Activated CD4-positive, alpha-beta T cell treated with anti-CD3 and anti-CD28 coated beads, Interleukin-2, amount 10 ng/mL, durations not matched to agents 24 days and 14 days (primary cell): ENCODE data around the gene ZFR2. TPM values are rescaled to one million over a fixed set of nuclear protein-coding genes. Genes with fewer than 3 reads are reported as not detected.

ENCODE experiments used
- DNase-seq: peaks from one replicate; pipeline ENCODE4 v3.0.0; 2022
- H3K27ac Mint-ChIP-seq: one replicate; pipeline ENCODE4 v1.8.0; 2022; ENCODE audit warnings: mild to moderate bottlenecking, mixed read lengths
- H3K27me3 Mint-ChIP-seq: one replicate; pipeline ENCODE4 v1.8.0; 2022; ENCODE audit warnings: mixed read lengths
- H3K36me3 Mint-ChIP-seq: one replicate; pipeline ENCODE4 v1.8.0; 2022; ENCODE audit warnings: low read depth, mild to moderate bottlenecking, mixed read lengths
- H3K4me1 Mint-ChIP-seq: one replicate; pipeline ENCODE4 v1.8.0; 2021; ENCODE audit warnings: mixed read lengths
- H3K4me3 Mint-ChIP-seq: one replicate; pipeline ENCODE4 v1.8.0; 2022; ENCODE audit warnings: mild to moderate bottlenecking, moderate library complexity, mixed read lengths
- H3K9me3 Mint-ChIP-seq: one replicate; pipeline ENCODE4 v1.8.0; 2021; ENCODE audit warnings: mixed read lengths
- intact Hi-C: fragments of 100-400 bp; cut with micrococcal nuclease; formaldehyde crosslinking; loops from one replicate; pipeline ENCODE4 v1.15.1; 2023
- total RNA-seq: library from RNA; stranded (reverse); gene quantifications from 2 replicates; pipeline ENCODE4 v1.2.3, GENCODE V29; 2022

The ZFR2 gene
- total RNA-seq, 1 donor from 2014 or later: not detected

GRCh38 chr19:3857449-3858003, 11.3 kb downstream of the ZFR2 start:
- Mint-ChIP-seq H3K27me3 (no peaks in the 10 kb centered on the region), H3K4me3 (no peak overlapping the region), H3K36me3 (no peaks in the 10 kb centered on the region), H3K27ac (no peak overlapping the region), H3K4me1 (no peaks in the 10 kb centered on the region), H3K9me3 (no peaks in the 10 kb centered on the region)
- intact Hi-C loops: no loop called here
- no peak for DNase-seq

GRCh38 chr19:3855320-3855719, 13.5 kb downstream of the ZFR2 start:
- intact Hi-C loops: no loop called here
- DNase-seq: no peak
- Mint-ChIP-seq H3K27me3 (no peaks in the 10 kb centered on the region), H3K27ac (no peak overlapping the region), H3K4me3 (no peak overlapping the region), H3K36me3 (no peaks in the 10 kb centered on the region), H3K4me1 (no peaks in the 10 kb centered on the region), H3K9me3 (peaks cover 12% of the 10 kb centered on the region)

DNA sequence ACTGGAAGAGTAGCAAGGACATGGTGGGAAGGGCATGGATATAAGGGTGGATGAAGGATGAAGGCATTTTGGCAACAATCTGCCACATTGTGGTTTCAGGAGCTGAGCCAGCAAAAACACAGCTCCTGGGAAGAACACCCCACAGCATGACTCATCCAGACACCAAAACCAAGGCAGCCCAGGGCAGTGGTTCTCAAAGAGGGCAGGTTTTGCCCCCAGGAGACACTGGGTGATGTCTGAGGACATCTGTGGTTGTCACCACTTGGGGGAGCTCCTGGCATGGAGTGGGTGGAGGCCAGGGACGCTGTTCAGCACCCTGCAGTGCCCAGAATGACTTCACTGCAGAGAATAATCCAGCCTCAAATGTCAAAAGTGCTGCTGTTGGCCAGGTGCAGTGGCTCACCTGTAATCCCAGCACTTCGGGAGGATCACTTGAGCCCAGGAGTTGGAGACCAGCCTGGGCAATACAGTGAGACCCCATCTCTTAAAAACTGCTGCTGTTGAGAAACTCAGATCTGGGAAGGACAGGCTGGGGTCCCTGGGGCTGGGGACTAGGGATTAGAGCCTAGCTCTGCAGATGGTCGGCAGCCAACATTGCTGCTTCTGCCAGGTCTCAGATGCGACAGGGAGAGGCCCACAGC, 16.1 kb downstream of the ZFR2 start:
- H3K27ac Mint-ChIP-seq: no peak overlapping the region
- no peak for DNase-seq
- no peaks in the 10 kb centered on the region for H3K36me3 Mint-ChIP-seq
- no peaks in the 10 kb centered on the region for H3K4me1 Mint-ChIP-seq
- intact Hi-C loops: no loop called here
- H3K4me3 Mint-ChIP-seq: no peak overlapping the region
- H3K9me3 Mint-ChIP-seq: peaks cover 12% of the 10 kb centered on the region
- H3K27me3 Mint-ChIP-seq: no peaks in the 10 kb centered on the region

DNA sequence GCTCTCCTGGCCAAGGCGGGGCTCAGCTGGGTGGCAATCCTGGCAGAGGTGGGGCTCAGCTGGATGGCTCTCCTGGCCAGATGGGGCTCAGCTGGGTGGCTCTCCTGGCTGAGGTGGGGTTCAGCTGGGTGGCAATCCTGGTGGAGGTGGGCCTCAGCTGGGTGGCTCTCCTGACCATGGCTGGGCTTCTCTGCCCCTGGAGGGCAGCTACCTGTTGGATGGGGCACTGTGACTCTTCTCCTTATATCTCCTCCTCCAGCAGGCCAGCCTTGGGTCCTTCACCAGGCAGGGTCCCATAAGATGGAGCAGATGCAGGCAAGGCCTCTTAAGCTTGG, 16.7 kb downstream of the ZFR2 start:
- Mint-ChIP-seq H3K4me1 (no peaks in the 10 kb centered on the region), H3K36me3 (no peaks in the 10 kb centered on the region), H3K4me3 (no peak overlapping the region), H3K27me3 (no peaks in the 10 kb centered on the region), H3K9me3 (peaks cover 12% of the 10 kb centered on the region), H3K27ac (no peak overlapping the region)
- intact Hi-C loops: no loop called here
- no peak for DNase-seq

GRCh38 chr19:3851254-3852176, 17.3 kb downstream of the ZFR2 start:
- no peak overlapping the region for H3K4me3 Mint-ChIP-seq
- peaks cover 12% of the 10 kb centered on the region for H3K9me3 Mint-ChIP-seq
- H3K27ac Mint-ChIP-seq: no peak overlapping the region
- H3K36me3 Mint-ChIP-seq: no peaks in the 10 kb centered on the region
- H3K4me1 Mint-ChIP-seq: no peaks in the 10 kb centered on the region
- no peak for DNase-seq
- H3K27me3 Mint-ChIP-seq: no peaks in the 10 kb centered on the region
- intact Hi-C loops: no loop called here

- Mint-ChIP-seq H3K4me3 (no peak overlapping the region), H3K27me3 (no peaks in the 10 kb centered on the region), H3K9me3 (peaks cover 12% of the 10 kb centered on the region), H3K27ac (no peak overlapping the region), H3K36me3 (no peaks in the 10 kb centered on the region), H3K4me1 (no peaks in the 10 kb centered on the region)
- no peak for DNase-seq
- intact Hi-C loops: no loop called here
Measured at GRCh38 chr19:3850320-3850972, 18.4 kb downstream of the ZFR2 start.

DNA sequence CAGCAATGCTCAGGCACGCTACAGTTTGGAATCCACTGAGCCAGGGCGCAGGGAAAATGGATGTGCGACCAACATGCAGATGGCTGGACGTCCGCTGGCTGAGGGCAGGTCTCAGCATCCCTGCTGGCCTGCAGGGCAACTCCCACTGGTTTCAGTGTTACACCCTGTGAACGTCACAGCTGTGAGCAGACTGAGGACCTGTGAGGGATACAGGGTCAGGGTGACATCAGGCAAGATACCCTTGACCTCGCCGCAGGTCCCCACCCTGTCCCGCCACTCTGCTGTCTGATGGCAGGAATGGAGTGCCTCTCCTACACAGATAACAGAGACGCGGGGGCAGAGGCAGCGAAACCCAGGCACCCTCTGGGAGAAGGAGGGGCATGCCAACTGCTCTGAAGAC, 19.1 kb downstream of the ZFR2 start:
- Mint-ChIP-seq H3K36me3 (no peaks in the 10 kb centered on the region), H3K4me1 (no peaks in the 10 kb centered on the region), H3K4me3 (no peak overlapping the region), H3K9me3 (peaks cover 12% of the 10 kb centered on the region), H3K27ac (no peak overlapping the region), H3K27me3 (no peaks in the 10 kb centered on the region)
- DNase-seq: no peak
- intact Hi-C loops: no loop called here

DNA sequence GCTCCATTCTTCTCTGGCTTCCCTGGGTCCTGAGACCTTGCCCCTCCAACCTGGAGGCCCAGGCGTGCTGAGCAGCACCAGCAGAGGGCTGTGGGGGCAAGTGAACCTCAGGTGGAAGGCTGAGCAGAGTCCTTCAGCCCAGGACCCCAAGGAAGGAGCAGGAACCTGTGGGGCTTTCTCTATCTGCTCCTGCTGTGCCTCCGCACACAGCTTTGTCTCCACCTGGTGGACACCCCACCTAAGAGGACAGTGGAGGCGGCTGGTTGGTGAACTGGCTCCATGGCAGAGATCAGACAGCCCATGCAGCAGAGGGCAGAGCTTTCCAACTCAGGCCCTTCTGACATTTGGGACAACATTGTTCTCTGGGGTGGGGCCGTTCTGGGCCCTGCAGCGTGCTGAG, 19.7 kb downstream of the ZFR2 start:
- Mint-ChIP-seq H3K27ac (no peak overlapping the region), H3K4me1 (no peaks in the 10 kb centered on the region), H3K36me3 (no peaks in the 10 kb centered on the region), H3K9me3 (peaks cover 12% of the 10 kb centered on the region), H3K27me3 (no peaks in the 10 kb centered on the region), H3K4me3 (no peak overlapping the region)
- DNase-seq: peak; percentile 76
- intact Hi-C loops: no loop called here

DNA sequence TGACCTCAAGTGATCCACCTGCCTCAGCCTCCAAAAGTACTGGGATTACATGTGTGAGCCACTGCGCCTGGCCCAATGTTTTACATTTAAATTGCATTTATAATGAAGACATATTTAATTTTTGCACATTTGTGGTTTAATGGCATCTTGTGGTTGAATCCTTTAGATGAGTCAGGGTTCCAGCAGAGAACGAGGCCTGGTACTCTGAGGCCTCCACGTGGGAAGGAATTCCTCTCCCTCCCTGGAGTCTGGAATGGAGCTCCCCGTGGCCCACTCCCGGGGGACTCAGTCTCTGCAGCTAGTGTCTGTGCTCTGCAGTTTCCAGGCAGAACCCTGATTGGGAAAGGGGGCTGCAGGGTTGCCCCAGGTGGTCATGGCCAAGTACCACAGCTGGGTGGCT, 24.2 kb downstream of the ZFR2 start:
- Mint-ChIP-seq H3K27ac (no peak overlapping the region), H3K36me3 (no peaks in the 10 kb centered on the region), H3K4me1 (no peaks in the 10 kb centered on the region), H3K4me3 (no peak overlapping the region), H3K9me3 (no peaks in the 10 kb centered on the region), H3K27me3 (no peaks in the 10 kb centered on the region)
- intact Hi-C loops: no loop called here
- no peak for DNase-seq

- Mint-ChIP-seq H3K27ac (no peak overlapping the region), H3K4me1 (no peaks in the 10 kb centered on the region)
Measured at GRCh38 chr19:3842948-3843347, 25.9 kb downstream of the ZFR2 start.

GRCh38 chr19:3840804-3841203, 28.0 kb downstream of the ZFR2 start:
- H3K4me3 Mint-ChIP-seq: no peak overlapping the region
- intact Hi-C loops: no loop called here
- H3K36me3 Mint-ChIP-seq: no peaks in the 10 kb centered on the region
- H3K27ac Mint-ChIP-seq: no peak overlapping the region
- H3K9me3 Mint-ChIP-seq: peaks cover 13% of the 10 kb centered on the region
- H3K4me1 Mint-ChIP-seq: no peaks in the 10 kb centered on the region
- DNase-seq: no peak
- H3K27me3 Mint-ChIP-seq: no peaks in the 10 kb centered on the region

More at GRCh38 chr19:3842948-3843347, 25.9 kb downstream of the ZFR2 start:
- Mint-ChIP-seq H3K9me3 (peaks cover 6% of the 10 kb centered on the region), H3K27me3 (no peaks in the 10 kb centered on the region), H3K36me3 (no peaks in the 10 kb centered on the region), H3K4me3 (no peak overlapping the region)
- intact Hi-C loops: no loop called here
- no peak for DNase-seq

GRCh38 chr19:3839941-3840340, 28.9 kb downstream of the ZFR2 start:
- H3K4me3 Mint-ChIP-seq: no peak overlapping the region
- H3K27me3 Mint-ChIP-seq: no peaks in the 10 kb centered on the region
- DNase-seq: no peak
- no peak overlapping the region for H3K27ac Mint-ChIP-seq
- intact Hi-C loops: no loop called here
- H3K36me3 Mint-ChIP-seq: no peaks in the 10 kb centered on the region
- peaks cover 13% of the 10 kb centered on the region for H3K9me3 Mint-ChIP-seq
- H3K4me1 Mint-ChIP-seq: no peaks in the 10 kb centered on the region

GRCh38 chr19:3838661-3839060, 30.2 kb downstream of the ZFR2 start:
- no peak overlapping the region for H3K27ac Mint-ChIP-seq
- H3K36me3 Mint-ChIP-seq: no peaks in the 10 kb centered on the region
- H3K4me1 Mint-ChIP-seq: no peaks in the 10 kb centered on the region
- intact Hi-C loops: no loop called here
- peaks cover 13% of the 10 kb centered on the region for H3K9me3 Mint-ChIP-seq
- H3K4me3 Mint-ChIP-seq: no peak overlapping the region
- DNase-seq: no peak
- H3K27me3 Mint-ChIP-seq: no peaks in the 10 kb centered on the region

- H3K27me3 Mint-ChIP-seq: no peaks in the 10 kb centered on the region
- no peaks in the 10 kb centered on the region for H3K36me3 Mint-ChIP-seq
- no peaks in the 10 kb centered on the region for H3K4me1 Mint-ChIP-seq
- H3K4me3 Mint-ChIP-seq: no peak overlapping the region
- DNase-seq: no peak
- H3K9me3 Mint-ChIP-seq: peaks cover 13% of the 10 kb centered on the region
- no peak overlapping the region for H3K27ac Mint-ChIP-seq
- intact Hi-C loops: no loop called here
Measured at GRCh38 chr19:3837922-3838321, 30.9 kb downstream of the ZFR2 start.
